ENCODE measurements around the gene SBK3.

DNA sequence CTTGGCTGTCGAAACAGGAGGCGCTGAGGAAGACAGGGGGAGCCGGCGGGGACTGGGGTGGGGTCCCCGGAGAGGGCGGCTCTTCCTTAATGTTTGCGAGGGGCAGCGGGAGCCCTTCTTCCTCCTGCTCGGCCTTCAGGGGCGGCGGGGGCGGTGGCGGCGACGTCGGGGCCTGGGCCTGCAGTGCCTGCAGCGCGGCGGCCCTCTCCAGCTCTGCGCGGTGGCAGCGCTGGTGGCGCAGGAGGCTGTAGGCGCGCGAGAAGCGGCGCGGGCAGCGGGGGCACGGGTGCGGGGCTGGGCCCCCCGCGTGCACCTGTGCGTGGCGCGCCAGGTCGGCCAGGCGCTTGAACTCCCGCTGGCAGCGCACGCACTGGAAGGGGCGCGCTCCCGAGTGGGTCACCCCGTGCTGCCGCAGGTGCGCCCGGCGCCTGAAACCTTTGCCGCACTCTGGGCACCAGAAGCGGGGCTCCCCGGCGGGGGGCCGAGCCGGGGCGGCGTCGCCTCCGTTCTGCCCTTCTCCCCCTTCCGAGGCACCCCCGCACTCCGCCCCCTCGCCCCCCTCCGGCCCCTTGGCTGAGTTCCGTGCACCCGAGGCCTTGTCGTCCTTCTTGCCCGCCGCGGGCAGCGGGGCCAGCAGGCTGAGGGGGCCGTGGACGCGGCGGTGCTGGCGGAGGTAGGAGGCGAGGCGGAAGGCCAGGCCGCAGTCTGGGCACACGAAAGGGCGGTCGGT, 32.9 kb upstream of the SBK3 start:
- no peak for TF ChIP-seq CTCF (IDR thresholded peaks at IDR 0.05)
- no peak for TF ChIP-seq EZH2 (IDR thresholded peaks at IDR 0.05; ENCODE audit: borderline replicate concordance, insufficient read depth, low read depth, low read length, poor library complexity, severe bottlenecking)

Measured in B cell (primary cell).